GM12891 (cell line): Measurements from ENCODE around the gene TSHZ1.

Experiments
- POLR2A ChIP-seq: IDR thresholded peaks from 2 replicates; pipeline ENCODE4 v1.6.1; 2011; ENCODE audit warnings: low read depth, low read length, control low read depth
- SPI1 ChIP-seq: IDR thresholded peaks from 2 replicates; pipeline ENCODE4 v1.6.1; 2011; ENCODE audit warnings: low read depth, low read length, control low read depth

DNA sequence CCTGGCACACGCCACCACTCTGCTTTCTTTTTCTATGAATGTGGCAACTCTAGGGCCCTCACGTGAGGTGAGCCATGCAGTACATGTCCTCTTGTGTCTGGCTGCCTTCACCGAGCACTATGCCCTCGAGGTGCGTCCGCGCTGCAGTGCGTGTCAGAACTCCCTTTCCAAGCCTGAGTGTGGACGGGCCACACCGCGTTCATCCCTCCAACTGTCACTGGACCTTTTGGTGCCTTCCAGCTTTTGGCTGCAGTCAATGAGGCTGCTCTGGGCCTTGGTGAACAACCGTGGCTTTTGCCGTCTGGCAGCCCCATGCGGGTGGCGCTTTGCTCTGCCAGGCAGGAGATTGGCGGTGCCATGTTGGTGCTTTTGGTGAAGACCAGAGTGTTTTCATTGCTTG is 74.0 kb downstream of the TSHZ1 start:
- TF ChIP-seq POLR2A (no peak), SPI1 (no peak)
